Measurements from ENCODE around the gene DDX39A. TPM values are rescaled to one million over a fixed set of nuclear protein-coding genes. Genes with fewer than 3 reads are reported as not detected.

Gene DDX39A
- total and polyA plus RNA-seq, 11 donors, result 18.0 to 109 (median 36.1) TPM

DNA sequence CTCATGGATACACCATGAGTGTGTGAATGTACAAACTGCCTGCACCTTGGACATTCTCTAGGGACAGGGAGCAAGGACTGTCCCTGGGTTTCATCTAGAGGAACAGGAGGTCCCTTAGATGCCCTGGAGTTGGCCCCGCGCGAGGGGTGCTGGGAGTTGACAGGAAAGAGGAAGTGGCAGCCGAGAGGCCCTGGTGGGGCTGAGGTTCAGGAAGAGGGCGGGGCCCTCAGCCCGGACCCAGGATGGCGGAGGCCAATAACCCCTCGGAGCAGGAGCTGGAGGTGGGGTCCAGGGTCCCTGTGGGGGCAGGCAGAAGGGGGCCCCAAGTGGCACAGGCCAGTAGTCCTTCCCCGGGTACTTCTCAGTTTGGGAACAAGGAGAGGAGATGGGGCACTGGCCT lies 20.9 kb upstream of the DDX39A start:
- Histone ChIP-seq H3K4me1 (peaks cover 2 to 63% (median 48%) of the 10 kb centered on the region in 12 donors), H3K27me3 (no peaks in the 10 kb centered on the region), H3K9me3 (no peaks in the 10 kb centered on the region), H3K36me3 (peaks cover 10 to 63% (median 41%) of the 10 kb centered on the region in 9 donors), H3K27ac (peak overlapping the region in 11 of 12 donors; percentile 37 to 82 (median 62)), H3K4me3 (peak overlapping the region in 9 of 12 donors; percentile 16 to 62 (median 30))
- WGBS, 4 donors, result 36 to 47% (median 41%) methylated on average over 8 to 9 of the region's 9 CpGs
- TF ChIP-seq, protein P1, sequence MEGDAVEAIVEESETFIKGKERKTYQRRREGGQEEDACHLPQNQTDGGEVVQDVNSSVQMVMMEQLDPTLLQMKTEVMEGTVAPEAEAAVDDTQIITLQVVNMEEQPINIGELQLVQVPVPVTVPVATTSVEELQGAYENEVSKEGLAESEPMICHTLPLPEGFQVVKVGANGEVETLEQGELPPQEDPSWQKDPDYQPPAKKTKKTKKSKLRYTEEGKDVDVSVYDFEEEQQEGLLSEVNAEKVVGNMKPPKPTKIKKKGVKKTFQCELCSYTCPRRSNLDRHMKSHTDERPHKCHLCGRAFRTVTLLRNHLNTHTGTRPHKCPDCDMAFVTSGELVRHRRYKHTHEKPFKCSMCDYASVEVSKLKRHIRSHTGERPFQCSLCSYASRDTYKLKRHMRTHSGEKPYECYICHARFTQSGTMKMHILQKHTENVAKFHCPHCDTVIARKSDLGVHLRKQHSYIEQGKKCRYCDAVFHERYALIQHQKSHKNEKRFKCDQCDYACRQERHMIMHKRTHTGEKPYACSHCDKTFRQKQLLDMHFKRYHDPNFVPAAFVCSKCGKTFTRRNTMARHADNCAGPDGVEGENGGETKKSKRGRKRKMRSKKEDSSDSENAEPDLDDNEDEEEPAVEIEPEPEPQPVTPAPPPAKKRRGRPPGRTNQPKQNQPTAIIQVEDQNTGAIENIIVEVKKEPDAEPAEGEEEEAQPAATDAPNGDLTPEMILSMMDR (IDR thresholded peaks at IDR 0.05), result no peak
- intact Hi-C loops (cut with DNase I), result loop anchor here in 1 of 10 donors (5.0 kb wide), 1 partner anchor 37 kb away; the partner anchor contains the start of gene PTGER1
- peak; percentile 75 to 91 (median 84) for DNase-seq
- ATAC-seq, result peak; percentile 32 to 72 (median 60)

DNA sequence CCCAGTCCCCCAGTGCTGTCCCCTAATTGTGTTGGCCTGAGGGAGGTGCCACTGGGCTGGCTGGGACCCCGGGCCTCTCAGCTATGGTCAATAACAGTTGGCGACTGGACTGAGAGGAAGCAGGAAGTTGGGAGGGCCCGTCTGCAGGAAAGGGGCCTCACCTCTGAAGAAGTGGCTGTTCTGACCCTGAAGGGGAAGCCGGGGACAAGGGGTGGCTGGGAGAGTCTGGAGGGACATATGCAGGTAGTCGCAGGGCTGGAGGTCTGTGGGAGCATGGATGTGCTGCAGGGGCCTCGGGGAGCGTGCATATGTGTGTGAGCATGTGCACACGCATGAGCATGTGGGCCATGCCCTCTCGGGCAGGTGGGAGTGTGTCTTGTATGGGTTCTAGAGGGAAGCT lies 19.9 kb upstream of the DDX39A start:
- ATAC-seq (no peak), DNase-seq (no peak)
- Histone ChIP-seq H3K36me3 (peaks cover 6 to 53% (median 31%) of the 10 kb centered on the region in 9 donors), H3K4me3 (no peak overlapping the region), H3K27ac (peak overlapping the region in 5 of 12 donors; percentile 5 to 82 (median 55)), H3K27me3 (no peaks in the 10 kb centered on the region), H3K9me3 (no peaks in the 10 kb centered on the region), H3K4me1 (peaks cover 2 to 74% (median 55%) of the 10 kb centered on the region in 12 donors)
- intact Hi-C loops (cut with DNase I), result loop anchor here in 2 of 10 donors (5.0 kb wide), 2 partner anchors 33 to 38 kb away; partner anchors contain the start of gene PTGER1 (in 1 of the 2)
- TF ChIP-seq, protein P1 (IDR thresholded peaks at IDR 0.05), result no peak
- no peak for TF ChIP-seq POLR2A (IDR thresholded peaks at IDR 0.05)
- 58 to 74% (median 66%) methylated on average over 8 to 9 of the region's 9 CpGs for WGBS, 4 donors

GRCh38 chr19:14437578-14438140 lies 18.5 kb upstream of the DDX39A start:
- Histone ChIP-seq H3K36me3 (peaks cover 0 to 39% (median 17%) of the 10 kb centered on the region in 9 donors), H3K4me3 (no peak overlapping the region), H3K4me1 (peaks cover 2 to 79% (median 58%) of the 10 kb centered on the region in 12 donors), H3K27me3 (no peaks in the 10 kb centered on the region), H3K9me3 (no peaks in the 10 kb centered on the region), H3K27ac (peak overlapping the region in 6 of 12 donors; percentile 1 to 95 (median 48))
- DNase-seq (no peak), ATAC-seq (no peak)
- TF ChIP-seq, protein P1 (IDR thresholded peaks at IDR 0.05), result no peak
- no peak for TF ChIP-seq POLR2A (IDR thresholded peaks at IDR 0.05)
- intact Hi-C loops (cut with DNase I), result loop anchor here in 2 of 10 donors (5.0 kb wide), 2 partner anchors 35 to 40 kb away; partner anchors contain the start of gene PTGER1 (in 1 of the 2)
- WGBS, 4 donors, result 85 to 93% (median 86%) methylated on average over 7 of the region's 7 CpGs

- 61 to 72% (median 65%) methylated on average over 16 to 17 of the region's 17 CpGs for whole genome bisulfite sequencing, 4 donors
- no peaks in the 10 kb centered on the region for H3K9me3 ChIP-seq
- intact Hi-C loops (cut with DNase I), result loop anchor here in 2 of 10 donors (5.0 kb wide), 2 partner anchors 37 to 42 kb away; partner anchors contain the start of gene PTGER1 (in 1 of the 2)
- DNase-seq, result no peak
- H3K4me1 ChIP-seq, result peaks cover 2 to 81% (median 56%) of the 10 kb centered on the region in 12 donors
- no peaks in the 10 kb centered on the region for H3K27me3 ChIP-seq
- peak overlapping the region; percentile 43 to 98 (median 93) for H3K27ac ChIP-seq
- no peak for ATAC-seq
- peaks cover 0 to 19% (median 0%) of the 10 kb centered on the region in 9 donors for H3K36me3 ChIP-seq
- H3K4me3 ChIP-seq, result peak overlapping the region in 9 of 12 donors; percentile 78 to 98 (median 94)
- TF ChIP-seq, protein P1 (IDR thresholded peaks at IDR 0.05), result no peak
Measured at GRCh38 chr19:14435320-14436050, 16.3 kb upstream of the DDX39A start.

Data from heart left ventricle (tissue), 16 donors.